ENCODE measurements around the gene GOLGA5. TPM values are rescaled to one million over a fixed set of nuclear protein-coding genes. Genes with fewer than 3 reads are reported as not detected.

Gene GOLGA5
- total RNA-seq, 1 donor from 2014 or later: 41.1 TPM

- peaks cover 19% of the 10 kb centered on the region for H3K27me3 Mint-ChIP-seq (ENCODE audit: unreplicated experiment)
- no peak for DNase-seq (ENCODE audit: extremely low spot score, unreplicated experiment)
- H3K36me3 Mint-ChIP-seq (ENCODE audit: unreplicated experiment): no peaks in the 10 kb centered on the region
- TF ChIP-seq CTCF (IDR thresholded peaks at IDR 0.05): no peak
- no peak overlapping the region for H3K4me3 Mint-ChIP-seq (ENCODE audit: unreplicated experiment)
- H3K9me3 Mint-ChIP-seq (ENCODE audit: unreplicated experiment): peaks cover 3% of the 10 kb centered on the region
- no peaks in the 10 kb centered on the region for H3K4me1 Mint-ChIP-seq (ENCODE audit: unreplicated experiment)
- H3K27ac Mint-ChIP-seq (ENCODE audit: unreplicated experiment): no peak overlapping the region
Observed at GRCh38 chr14:92866901-92867865, 73.1 kb downstream of the GOLGA5 start.

- H3K4me3 Mint-ChIP-seq (ENCODE audit: unreplicated experiment): no peak overlapping the region
- TF ChIP-seq CTCF (IDR thresholded peaks at IDR 0.05): no peak
- H3K4me1 Mint-ChIP-seq (ENCODE audit: unreplicated experiment): peaks cover 2% of the 10 kb centered on the region
- H3K36me3 Mint-ChIP-seq (ENCODE audit: unreplicated experiment): no peaks in the 10 kb centered on the region
- peaks cover 51% of the 10 kb centered on the region for H3K27me3 Mint-ChIP-seq (ENCODE audit: unreplicated experiment)
- no peak overlapping the region for H3K27ac Mint-ChIP-seq (ENCODE audit: unreplicated experiment)
- H3K9me3 Mint-ChIP-seq (ENCODE audit: unreplicated experiment): peaks cover 3% of the 10 kb centered on the region
- no peak for DNase-seq (ENCODE audit: extremely low spot score, unreplicated experiment)
Observed at GRCh38 chr14:92874962-92875661, 81.0 kb downstream of the GOLGA5 start.

- Mint-ChIP-seq H3K27ac (ENCODE audit: unreplicated experiment) (no peak overlapping the region), H3K9me3 (ENCODE audit: unreplicated experiment) (no peaks in the 10 kb centered on the region), H3K4me3 (ENCODE audit: unreplicated experiment) (no peak overlapping the region), H3K4me1 (ENCODE audit: unreplicated experiment) (peaks cover 2% of the 10 kb centered on the region), H3K36me3 (ENCODE audit: unreplicated experiment) (no peaks in the 10 kb centered on the region), H3K27me3 (ENCODE audit: unreplicated experiment) (peaks cover 66% of the 10 kb centered on the region)
- no peak for TF ChIP-seq CTCF (IDR thresholded peaks at IDR 0.05)
- DNase-seq (ENCODE audit: extremely low spot score, unreplicated experiment): no peak
Observed at GRCh38 chr14:92877757-92878431, 83.8 kb downstream of the GOLGA5 start.

- Mint-ChIP-seq H3K4me3 (ENCODE audit: unreplicated experiment) (no peak overlapping the region), H3K4me1 (ENCODE audit: unreplicated experiment) (peaks cover 2% of the 10 kb centered on the region), H3K9me3 (ENCODE audit: unreplicated experiment) (no peaks in the 10 kb centered on the region), H3K27ac (ENCODE audit: unreplicated experiment) (no peak overlapping the region), H3K27me3 (ENCODE audit: unreplicated experiment) (peaks cover 59% of the 10 kb centered on the region), H3K36me3 (ENCODE audit: unreplicated experiment) (no peaks in the 10 kb centered on the region)
- no peak for DNase-seq (ENCODE audit: extremely low spot score, unreplicated experiment)
- TF ChIP-seq CTCF (IDR thresholded peaks at IDR 0.05): no peak
Observed at GRCh38 chr14:92880351-92880750, 86.2 kb downstream of the GOLGA5 start.

Data from osteocyte (in vitro differentiated cells).